DOHH2 (cell line): ENCODE measurements around the gene PGM2L1.

Source experiments
- H3F3A ChIP-seq: fragments of 200-600 bp; sonication (generic), shearing (Covaris generic); 2 replicates; pipeline ENCODE4 v1.6.0; 2016; ENCODE audit warnings: antibody characterized with exemption, mild to moderate bottlenecking; ENCODE audit not compliant: control insufficient read depth, insufficient read depth
- H3K27ac ChIP-seq: fragments of 200-600 bp; sonication (generic); 2 replicates; pipeline ENCODE4 v1.5.1; 2014; ENCODE audit warnings: low read depth, mild to moderate bottlenecking, low read length, moderate library complexity
- H3K27me3 ChIP-seq: fragments of 200-600 bp; sonication (generic); 2 replicates; pipeline ENCODE4 v1.6.1; 2014; ENCODE audit warnings: mild to moderate bottlenecking, low read length, mixed read lengths; ENCODE audit not compliant: control insufficient read depth
- H3K36me3 ChIP-seq: fragments of 200-600 bp; sonication (generic); 2 replicates; pipeline ENCODE4 v1.6.1; 2014; ENCODE audit warnings: mild to moderate bottlenecking, low read length, moderate library complexity, mixed read lengths; ENCODE audit not compliant: control insufficient read depth
- H3K4me1 ChIP-seq: fragments of 200-600 bp; sonication (generic); 2 replicates; pipeline ENCODE4 v1.6.1; 2014; ENCODE audit warnings: mild to moderate bottlenecking, low read length, mixed read lengths; ENCODE audit not compliant: control insufficient read depth
- H3K4me2 ChIP-seq: fragments of 200-600 bp; sonication (generic); 2 replicates; pipeline ENCODE4 v1.6.0; 2014; ENCODE audit warnings: mild to moderate bottlenecking, low read length, moderate library complexity
- H3K4me3 ChIP-seq: fragments of 200-600 bp; sonication (generic); 2 replicates; pipeline ENCODE4 v1.5.1; 2014; ENCODE audit warnings: mild to moderate bottlenecking, low read length, mixed read lengths
- H3K79me2 ChIP-seq: fragments of 200-600 bp; sonication (generic); 2 replicates; pipeline ENCODE4 v1.6.1; 2014; ENCODE audit warnings: mild to moderate bottlenecking, low read length, mixed read lengths; ENCODE audit not compliant: control insufficient read depth
- H3K9me2 ChIP-seq: fragments of 200-600 bp; sonication (generic); replicated peaks from 2 replicates; pipeline ENCODE4 v1.6.1; 2014; ENCODE audit warnings: mild to moderate bottlenecking, low read length, mixed read lengths; ENCODE audit not compliant: control insufficient read depth
- H3K9me3 ChIP-seq: fragments of 200-600 bp; sonication (generic); 2 replicates; pipeline ENCODE4 v1.6.1; 2014; ENCODE audit warnings: antibody characterized with exemption, low read length, mixed read lengths; ENCODE audit not compliant: control insufficient read depth, insufficient read depth
- H4K20me1 ChIP-seq: fragments of 200-600 bp; sonication (generic); 2 replicates; pipeline ENCODE4 v1.6.0; 2014; ENCODE audit warnings: low read depth, mild to moderate bottlenecking, antibody characterized with exemption, low read length, moderate library complexity; ENCODE audit not compliant: control insufficient read depth, insufficient read depth
- CTCF ChIP-seq: fragments of 200-600 bp; sonication (generic); IDR thresholded peaks from one replicate; pipeline ENCODE4 v1.5.1; 2014; ENCODE audit warnings: antibody characterized with exemption, mild to moderate bottlenecking, low read depth, low read length; ENCODE audit not compliant: poor library complexity, severe bottlenecking
- EZH2phosphoT487 ChIP-seq: fragments of 200-600 bp; sonication (generic); IDR thresholded peaks from 2 replicates; pipeline ENCODE4 v1.6.1; 2017; ENCODE audit warnings: borderline replicate concordance, mild to moderate bottlenecking, antibody characterized with exemption, low read length, moderate library complexity, mixed read lengths

PGM2L1 gene

DNA sequence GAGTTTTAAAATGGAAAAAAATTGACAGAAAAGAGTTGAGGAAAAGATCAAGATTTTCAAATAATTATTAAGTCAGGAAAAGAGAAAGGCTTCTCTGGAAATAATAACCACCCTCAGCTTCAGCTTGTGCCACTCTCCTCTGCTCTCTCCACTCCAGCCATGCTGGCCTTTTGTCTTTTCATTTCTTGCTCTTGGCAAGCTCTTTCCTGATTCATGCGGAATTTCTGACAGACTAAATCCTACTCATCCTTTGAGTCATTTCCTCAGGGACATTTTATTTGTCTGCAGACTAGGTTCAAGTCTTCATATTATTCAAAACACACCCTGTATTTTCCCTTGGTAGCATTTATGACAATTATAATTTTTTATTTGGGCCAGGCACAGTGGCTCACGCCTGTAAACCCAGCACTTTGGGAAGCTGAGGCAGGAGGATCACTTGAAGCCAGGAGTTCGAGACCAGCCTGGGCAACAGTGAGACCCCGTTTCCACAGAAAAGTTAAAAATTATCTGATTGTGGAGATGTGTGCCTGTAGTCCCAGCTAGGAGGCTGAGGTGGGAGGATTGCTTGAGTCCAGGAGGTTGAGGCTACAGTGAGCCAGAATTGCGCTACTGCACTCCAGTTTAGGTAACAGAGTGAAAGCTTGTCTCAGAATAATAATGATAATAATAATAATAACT is 79.0 kb downstream of the PGM2L1 start:
- peaks cover 4% of the 10 kb centered on the region for H3K27me3 ChIP-seq
- no peak overlapping the region for H3K4me2 ChIP-seq
- no peaks in the 10 kb centered on the region for H3K36me3 ChIP-seq
- H3K27ac ChIP-seq = no peak overlapping the region
- no peaks in the 10 kb centered on the region for H3K9me2 ChIP-seq
- H3K9me3 ChIP-seq = peaks cover 5% of the 10 kb centered on the region; the same call in 1 of the 2 replicates
- TF ChIP-seq EZH2phosphoT487 (no peak), CTCF (no peak)
- H3K4me1 ChIP-seq = no peaks in the 10 kb centered on the region
- no peaks in the 10 kb centered on the region for H3F3A ChIP-seq
- no peaks in the 10 kb centered on the region for H4K20me1 ChIP-seq
- no peaks in the 10 kb centered on the region for H3K79me2 ChIP-seq
- H3K4me3 ChIP-seq = no peak overlapping the region

DNA sequence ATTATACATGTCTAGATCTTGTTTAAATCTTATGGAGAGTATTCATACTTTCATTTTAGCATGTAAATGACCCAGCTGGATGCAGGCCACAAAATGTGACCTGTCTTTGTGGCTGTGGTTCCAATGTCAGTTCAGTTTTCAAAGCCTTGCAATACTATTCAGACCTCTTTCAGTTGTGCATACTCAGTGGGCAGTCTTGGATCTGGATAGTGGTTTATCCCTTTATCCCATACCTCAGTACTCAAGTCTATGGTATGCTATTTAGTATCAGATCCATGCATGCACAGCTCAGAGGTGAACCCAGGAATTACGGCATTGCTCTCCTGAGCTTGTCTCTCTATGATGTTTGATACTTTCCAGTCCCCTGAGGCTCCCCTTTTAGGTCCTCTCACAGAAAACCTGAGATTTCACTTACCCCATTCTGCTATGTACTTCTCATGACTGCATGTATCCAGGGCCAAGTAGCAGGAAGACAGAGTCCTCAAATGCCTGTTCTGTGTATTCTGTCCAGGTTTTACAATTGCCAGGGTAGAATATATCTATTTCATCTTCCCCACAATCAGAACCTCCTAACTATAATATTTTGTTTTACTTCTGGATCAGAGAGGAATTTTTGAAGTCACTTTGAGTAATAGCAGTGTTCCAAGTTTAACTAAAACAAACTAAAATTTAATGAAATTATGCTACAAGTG is 79.8 kb downstream of the PGM2L1 start:
- Histone ChIP-seq H3K9me3 (peaks cover 5% of the 10 kb centered on the region; the same call in 1 of the 2 replicates), H3K36me3 (no peaks in the 10 kb centered on the region), H3K27me3 (no peaks in the 10 kb centered on the region; the same call in 1 of the 2 replicates), H3K4me3 (no peak overlapping the region), H3K9me2 (no peaks in the 10 kb centered on the region), H3K79me2 (no peaks in the 10 kb centered on the region), H3K4me1 (no peaks in the 10 kb centered on the region), H3K4me2 (no peak overlapping the region), H3F3A (no peaks in the 10 kb centered on the region), H3K27ac (no peak overlapping the region), H4K20me1 (no peaks in the 10 kb centered on the region)
- TF ChIP-seq CTCF (no peak), EZH2phosphoT487 (no peak)

DNA sequence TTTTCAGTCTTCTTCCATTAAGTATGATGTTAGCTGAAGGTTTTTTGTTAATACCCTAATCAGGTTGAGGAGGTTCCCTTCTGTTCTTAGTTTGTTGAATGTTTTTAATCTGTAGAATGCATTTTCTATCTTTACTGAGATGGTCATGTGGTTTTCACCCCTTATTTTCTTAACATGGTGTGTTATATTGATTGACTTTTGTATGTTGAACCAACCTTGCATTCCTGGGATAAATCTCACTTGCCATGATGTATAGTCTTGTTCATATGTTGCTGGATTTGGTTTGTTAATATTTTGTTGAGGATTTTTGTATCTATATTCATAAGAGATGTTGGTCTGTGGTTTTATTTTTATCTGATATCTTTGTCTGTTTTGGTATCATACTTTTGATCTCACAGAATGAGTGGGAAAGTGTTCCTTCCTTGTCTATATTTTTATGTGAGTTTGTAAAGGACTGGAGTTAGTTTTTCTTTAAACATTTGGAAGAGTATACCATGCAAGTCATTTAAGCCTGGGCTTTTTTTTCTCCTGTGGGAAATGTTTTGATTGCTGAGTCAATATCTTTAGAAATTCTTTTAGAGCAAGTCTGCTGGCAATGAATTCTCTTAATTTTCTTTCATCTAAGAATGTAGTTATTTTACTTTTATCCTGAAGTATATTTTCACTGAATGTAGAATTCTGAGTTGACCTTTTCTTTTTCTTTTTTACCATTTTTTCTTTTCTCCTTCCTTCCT is 81.3 kb downstream of the PGM2L1 start:
- no peak for TF ChIP-seq CTCF
- no peak for TF ChIP-seq EZH2phosphoT487
- Histone ChIP-seq H3K9me3 (peaks cover 5% of the 10 kb centered on the region; the same call in 1 of the 2 replicates), H3K27me3 (no peaks in the 10 kb centered on the region; the same call in 1 of the 2 replicates), H3K4me3 (no peak overlapping the region), H4K20me1 (no peaks in the 10 kb centered on the region), H3K4me2 (no peak overlapping the region), H3K27ac (no peak overlapping the region), H3K36me3 (no peaks in the 10 kb centered on the region), H3F3A (no peaks in the 10 kb centered on the region), H3K4me1 (no peaks in the 10 kb centered on the region), H3K79me2 (no peaks in the 10 kb centered on the region), H3K9me2 (no peaks in the 10 kb centered on the region)
